Activated CD8-positive, alpha-beta memory T cell treated with anti-CD3 and anti-CD28 coated beads for 48 hours (primary cell): ENCODE results near the gene FAM124A.
"Not testable (repeated sequence)": the region's sequence is repeated elsewhere in the genome, so short reads cannot be mapped to it uniquely, and the experiment has no call there.

Source experiments
- DNase-seq, 3 experiments: peaks; one replicate each; pipeline ENCODE4 v3.0.0-alpha.2; 2020; ENCODE audit warnings: low read depth in 2 of 3, low spot score in 2 of 3

The FAM124A gene

GRCh38 chr13:51266642-51267041 is 44.4 kb downstream of the FAM124A start:
- no peak for DNase-seq

GRCh38 chr13:51267622-51268021 is 45.4 kb downstream of the FAM124A start:
- no peak for DNase-seq

GRCh38 chr13:51269039-51269438 is 46.8 kb downstream of the FAM124A start:
- no peak for DNase-seq

- DNase-seq = no peak
Measured at GRCh38 chr13:51270623-51271415, 48.6 kb downstream of the FAM124A start.

GRCh38 chr13:51271528-51272085 is 49.4 kb downstream of the FAM124A start:
- DNase-seq = no peak

GRCh38 chr13:51275101-51275500 is 52.9 kb downstream of the FAM124A start:
- no peak for DNase-seq

GRCh38 chr13:51276636-51277035 is 54.4 kb downstream of the FAM124A start:
- DNase-seq = no peak

GRCh38 chr13:51277928-51278327 is 55.7 kb downstream of the FAM124A start:
- DNase-seq = no peak

GRCh38 chr13:51278426-51279130 is 56.4 kb downstream of the FAM124A start:
- no peak for DNase-seq

- DNase-seq = no peak
Measured at GRCh38 chr13:51280379-51280940, 58.3 kb downstream of the FAM124A start.

GRCh38 chr13:51282322-51282721 is 60.1 kb downstream of the FAM124A start:
- DNase-seq = no peak

GRCh38 chr13:51282923-51283322 is 60.7 kb downstream of the FAM124A start:
- DNase-seq = not testable (repeated sequence)

GRCh38 chr13:51283371-51283770 is 61.2 kb downstream of the FAM124A start:
- DNase-seq = no peak

GRCh38 chr13:51284339-51284738 is 62.1 kb downstream of the FAM124A start:
- DNase-seq = no peak

- peak; percentile 49 to 73 (median 56) for DNase-seq
Measured at GRCh38 chr13:51286135-51287002, 64.2 kb downstream of the FAM124A start.

GRCh38 chr13:51287758-51288157 is 65.6 kb downstream of the FAM124A start:
- DNase-seq = no peak

- DNase-seq = not testable (repeated sequence)
Measured at GRCh38 chr13:51288254-51288653, 66.1 kb downstream of the FAM124A start.

GRCh38 chr13:51291341-51291740 is 69.1 kb downstream of the FAM124A start:
- no peak for DNase-seq

GRCh38 chr13:51292000-51292565 is 69.9 kb downstream of the FAM124A start:
- DNase-seq = no peak

GRCh38 chr13:51297556-51297955 is 75.4 kb downstream of the FAM124A start:
- DNase-seq = no peak

GRCh38 chr13:51298812-51299211 is 76.6 kb downstream of the FAM124A start:
- no peak for DNase-seq
